Measurements from ENCODE around the gene FAM228B. TPM values are rescaled to one million over a fixed set of nuclear protein-coding genes. Genes with fewer than 3 reads are reported as not detected.

The FAM228B gene
- total RNA-seq, 1 donor: 14.2 TPM

- H3K4me3 ChIP-seq (ENCODE audit: low read depth, low read length): no peak overlapping the region
- TF ChIP-seq, protein P1, sequence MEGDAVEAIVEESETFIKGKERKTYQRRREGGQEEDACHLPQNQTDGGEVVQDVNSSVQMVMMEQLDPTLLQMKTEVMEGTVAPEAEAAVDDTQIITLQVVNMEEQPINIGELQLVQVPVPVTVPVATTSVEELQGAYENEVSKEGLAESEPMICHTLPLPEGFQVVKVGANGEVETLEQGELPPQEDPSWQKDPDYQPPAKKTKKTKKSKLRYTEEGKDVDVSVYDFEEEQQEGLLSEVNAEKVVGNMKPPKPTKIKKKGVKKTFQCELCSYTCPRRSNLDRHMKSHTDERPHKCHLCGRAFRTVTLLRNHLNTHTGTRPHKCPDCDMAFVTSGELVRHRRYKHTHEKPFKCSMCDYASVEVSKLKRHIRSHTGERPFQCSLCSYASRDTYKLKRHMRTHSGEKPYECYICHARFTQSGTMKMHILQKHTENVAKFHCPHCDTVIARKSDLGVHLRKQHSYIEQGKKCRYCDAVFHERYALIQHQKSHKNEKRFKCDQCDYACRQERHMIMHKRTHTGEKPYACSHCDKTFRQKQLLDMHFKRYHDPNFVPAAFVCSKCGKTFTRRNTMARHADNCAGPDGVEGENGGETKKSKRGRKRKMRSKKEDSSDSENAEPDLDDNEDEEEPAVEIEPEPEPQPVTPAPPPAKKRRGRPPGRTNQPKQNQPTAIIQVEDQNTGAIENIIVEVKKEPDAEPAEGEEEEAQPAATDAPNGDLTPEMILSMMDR (IDR thresholded peaks at IDR 0.05; ENCODE audit: insufficient read depth, low read depth, low read length): no peak
- DNase-seq (ENCODE audit: low read depth): no peak
These were observed 45.8 kb downstream of the FAM228B start for GRCh38 chr2:24169023-24169422.

- DNase-seq (ENCODE audit: low read depth): no peak
- H3K4me3 ChIP-seq (ENCODE audit: low read depth, low read length): no peak within 1 kb of the TSS
- TF ChIP-seq, protein P1 (IDR thresholded peaks at IDR 0.05; ENCODE audit: insufficient read depth, low read depth, low read length): no peak
These were observed 51.6 kb downstream of the FAM228B start, which contains the start of gene FAM228A for GRCh38 chr2:24174851-24175277. Gene FAM228A, plus strand, starts transcription at chr2:24175053. Its CDS starts 428 bp downstream, at chr2:24175481.

DNA sequence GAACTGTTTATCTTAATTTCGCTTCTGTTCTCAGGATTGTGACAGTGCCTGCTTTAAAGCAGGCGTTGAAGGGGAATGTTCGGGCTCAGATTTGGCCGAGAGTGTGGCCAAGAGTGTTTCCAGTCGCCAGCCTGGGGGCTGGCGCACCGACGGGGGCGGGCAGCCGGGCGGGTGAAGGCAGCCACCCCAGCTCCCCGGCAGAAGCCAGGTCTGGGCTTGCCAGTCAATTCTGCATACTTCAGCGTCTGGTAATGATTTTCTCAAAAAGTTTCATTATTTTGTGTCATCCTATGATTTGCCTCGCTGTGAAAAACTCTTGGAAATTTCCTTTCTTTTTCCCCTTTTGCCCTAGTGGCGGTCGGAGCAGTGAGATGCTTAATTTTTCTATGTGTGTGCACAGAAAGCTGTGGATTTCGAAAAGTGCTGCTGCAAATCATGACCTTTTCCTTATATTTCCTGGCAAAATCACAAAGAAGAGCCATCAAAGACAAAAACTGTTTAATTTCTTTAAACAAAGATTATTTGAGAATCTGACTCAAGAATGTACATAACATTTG is 52.4 kb downstream of the FAM228B start:
- TF ChIP-seq, protein P1 (IDR thresholded peaks at IDR 0.05; ENCODE audit: insufficient read depth, low read depth, low read length): no peak
- H3K4me3 ChIP-seq (ENCODE audit: low read depth, low read length): no peak overlapping the region
- DNase-seq (ENCODE audit: low read depth): no peak

DNA sequence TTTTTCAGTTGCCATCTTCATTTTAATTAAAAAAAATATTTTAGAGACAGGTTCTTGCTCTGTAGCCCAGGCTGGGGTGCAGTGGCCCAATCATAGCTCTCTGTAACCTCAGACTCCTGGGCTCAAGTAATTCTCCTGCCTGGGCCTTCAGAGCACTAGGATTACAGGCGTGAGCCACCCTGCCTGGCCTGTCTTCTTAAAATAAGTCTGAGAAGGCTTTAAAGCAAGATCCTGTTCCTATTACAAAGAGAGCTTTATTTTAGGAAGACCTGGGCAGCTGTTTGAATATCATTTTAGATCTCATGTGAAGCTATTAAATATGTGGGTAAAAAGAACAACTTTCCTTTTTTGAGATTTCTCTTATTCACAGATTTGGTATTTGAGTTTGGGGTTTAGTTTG is 53.1 kb downstream of the FAM228B start:
- TF ChIP-seq, protein P1 (IDR thresholded peaks at IDR 0.05; ENCODE audit: insufficient read depth, low read depth, low read length): no peak
- H3K4me3 ChIP-seq (ENCODE audit: low read depth, low read length): no peak overlapping the region
- DNase-seq (ENCODE audit: low read depth): no peak

- TF ChIP-seq, protein P1 (IDR thresholded peaks at IDR 0.05; ENCODE audit: insufficient read depth, low read depth, low read length): no peak
- H3K4me3 ChIP-seq (ENCODE audit: low read depth, low read length): no peak overlapping the region
- DNase-seq (ENCODE audit: low read depth): no peak
These were observed 56.4 kb downstream of the FAM228B start for GRCh38 chr2:24179683-24180082.

- H3K4me3 ChIP-seq (ENCODE audit: low read depth, low read length): no peak overlapping the region
These were observed 58.6 kb downstream of the FAM228B start for GRCh38 chr2:24181849-24182248.

More at GRCh38 chr2:24181849-24182248, 58.6 kb downstream of the FAM228B start:
- DNase-seq (ENCODE audit: low read depth): no peak
- TF ChIP-seq, protein P1 (IDR thresholded peaks at IDR 0.05; ENCODE audit: insufficient read depth, low read depth, low read length): no peak
